ENCODE results near the gene IDS. TPM values are rescaled to one million over a fixed set of nuclear protein-coding genes. Genes with fewer than 3 reads are reported as not detected.
A peak's percentile ranks its signal among the peaks of the same experiment; 100 is the strongest.

The IDS gene
- total and polyA plus RNA-seq, 2 experiments from 2014 or later = 47.7 to 79.5 TPM

- TF ChIP-seq EZH2 (IDR thresholded peaks at IDR 0.05; ENCODE audit: insufficient read depth, poor library complexity, severe bottlenecking) = no peak
- no peak for TF ChIP-seq EZH2phosphoT487 (IDR thresholded peaks at IDR 0.05; ENCODE audit: insufficient read depth, low read depth)
- Histone ChIP-seq H3F3A (ENCODE audit: insufficient read depth) (peaks cover 36% of the 10 kb centered on the region), H3K4me3 (no peak overlapping the region), H3K9ac (no peak overlapping the region), H3K79me2 (ENCODE audit: insufficient read depth) (no peaks in the 10 kb centered on the region), H3K9me2 (ENCODE audit: insufficient read depth) (no peaks in the 10 kb centered on the region), H3K27ac (peak overlapping the region; percentile 66), H3K4me2 (ENCODE audit: unreplicated experiment) (peak overlapping the region; percentile 42), H2AFZ (no peak overlapping the region), H3K27me3 (replicated peaks; ENCODE audit: insufficient read depth) (no peaks in the 10 kb centered on the region), H4K20me1 (ENCODE audit: insufficient read depth) (no peaks in the 10 kb centered on the region), H3K9me3 (ENCODE audit: low read depth) (no peaks in the 10 kb centered on the region), H3K4me1 (ENCODE audit: insufficient read depth) (peaks cover 39% of the 10 kb centered on the region), H3K36me3 (ENCODE audit: low read depth) (peaks cover 10% of the 10 kb centered on the region; the same call in 1 of the 2 replicates)
- 0 to 29% methylated on average over 1 to 3 of the region's 5 CpGs for WGBS, 2 experiments (ENCODE audit: low coverage in 1 of 2, low lambda C conversion rate in 2 of 2, missing lambda C conversion rate in 2 of 2)
- in situ Hi-C loops (cut with MboI) = loop anchor here (25.0 kb wide), 1 partner anchor 633 kb away; no protein-coding TSS in a partner anchor
- peak; percentile 89 for DNase-seq
Observed at GRCh38 chrX:149495573-149496071, 9.5 kb downstream of the IDS start.

GRCh38 chrX:149494844-149495565 is 10.1 kb downstream of the IDS start:
- Histone ChIP-seq H3F3A (ENCODE audit: insufficient read depth) (peaks cover 36% of the 10 kb centered on the region), H3K4me3 (no peak overlapping the region), H3K4me2 (ENCODE audit: unreplicated experiment) (peak overlapping the region; percentile 42), H3K27ac (peak overlapping the region; percentile 66), H3K27me3 (replicated peaks; ENCODE audit: insufficient read depth) (no peaks in the 10 kb centered on the region), H3K4me1 (ENCODE audit: insufficient read depth) (peaks cover 39% of the 10 kb centered on the region), H3K79me2 (ENCODE audit: insufficient read depth) (no peaks in the 10 kb centered on the region), H3K9me2 (ENCODE audit: insufficient read depth) (no peaks in the 10 kb centered on the region), H3K36me3 (ENCODE audit: low read depth) (peaks cover 6% of the 10 kb centered on the region; the same call in 1 of the 2 replicates), H3K9ac (no peak overlapping the region), H2AFZ (no peak overlapping the region), H3K9me3 (ENCODE audit: low read depth) (no peaks in the 10 kb centered on the region), H4K20me1 (ENCODE audit: insufficient read depth) (no peaks in the 10 kb centered on the region)
- TF ChIP-seq EZH2phosphoT487 (IDR thresholded peaks at IDR 0.05; ENCODE audit: insufficient read depth, low read depth) = no peak
- no peak for TF ChIP-seq EZH2 (IDR thresholded peaks at IDR 0.05; ENCODE audit: insufficient read depth, poor library complexity, severe bottlenecking)
- DNase-seq = no peak
- in situ Hi-C loops (cut with MboI) = loop anchor here (25.0 kb wide), 1 partner anchor 633 kb away; no protein-coding TSS in a partner anchor
- WGBS, 2 experiments (ENCODE audit: low coverage in 1 of 2, low lambda C conversion rate in 2 of 2, missing lambda C conversion rate in 2 of 2) = 90 to 96% methylated on average over 4 of the region's 4 CpGs

GRCh38 chrX:149493567-149494562 is 11.2 kb downstream of the IDS start:
- no peak overlapping the region for H3K4me2 ChIP-seq (ENCODE audit: unreplicated experiment)
- no peak overlapping the region for H3K9ac ChIP-seq
- in situ Hi-C loops (cut with MboI) = loop anchor here (25.0 kb wide), 1 partner anchor 632 kb away; no protein-coding TSS in a partner anchor

GRCh38 chrX:149491812-149492211 is 13.3 kb downstream of the IDS start:
- Histone ChIP-seq H2AFZ (no peak overlapping the region), H3K27ac (no peak overlapping the region), H3K9me3 (ENCODE audit: low read depth) (no peaks in the 10 kb centered on the region), H3K36me3 (ENCODE audit: low read depth) (no peaks in the 10 kb centered on the region; the same call in 1 of the 2 replicates), H3K4me3 (no peak overlapping the region), H3K79me2 (ENCODE audit: insufficient read depth) (no peaks in the 10 kb centered on the region), H3F3A (ENCODE audit: insufficient read depth) (peaks cover 16% of the 10 kb centered on the region; the same call in 1 of the 2 replicates), H4K20me1 (ENCODE audit: insufficient read depth) (no peaks in the 10 kb centered on the region), H3K9ac (no peak overlapping the region), H3K4me1 (ENCODE audit: insufficient read depth) (peaks cover 23% of the 10 kb centered on the region), H3K4me2 (ENCODE audit: unreplicated experiment) (no peak overlapping the region), H3K27me3 (replicated peaks; ENCODE audit: insufficient read depth) (no peaks in the 10 kb centered on the region), H3K9me2 (ENCODE audit: insufficient read depth) (no peaks in the 10 kb centered on the region)
- in situ Hi-C loops (cut with MboI) = loop anchor here (25.0 kb wide), 1 partner anchor 630 kb away; no protein-coding TSS in a partner anchor
- no peak for TF ChIP-seq EZH2phosphoT487 (IDR thresholded peaks at IDR 0.05; ENCODE audit: insufficient read depth, low read depth)
- TF ChIP-seq EZH2 (IDR thresholded peaks at IDR 0.05; ENCODE audit: insufficient read depth, poor library complexity, severe bottlenecking) = no peak
- WGBS, 2 experiments (ENCODE audit: low coverage in 1 of 2, low lambda C conversion rate in 2 of 2, missing lambda C conversion rate in 2 of 2) = 92 to 97% methylated on average over 2 of the region's 2 CpGs
- no peak for DNase-seq

More at GRCh38 chrX:149493567-149494562, 11.2 kb downstream of the IDS start:
- Histone ChIP-seq H3K9me3 (ENCODE audit: low read depth) (no peaks in the 10 kb centered on the region), H3K4me3 (no peak overlapping the region), H3K9me2 (ENCODE audit: insufficient read depth) (no peaks in the 10 kb centered on the region), H3K27me3 (replicated peaks; ENCODE audit: insufficient read depth) (no peaks in the 10 kb centered on the region), H3K36me3 (ENCODE audit: low read depth) (peaks cover 6% of the 10 kb centered on the region; the same call in 1 of the 2 replicates), H3K79me2 (ENCODE audit: insufficient read depth) (no peaks in the 10 kb centered on the region), H3K4me1 (ENCODE audit: insufficient read depth) (peaks cover 39% of the 10 kb centered on the region), H4K20me1 (ENCODE audit: insufficient read depth) (no peaks in the 10 kb centered on the region), H3K27ac (no peak overlapping the region), H3F3A (ENCODE audit: insufficient read depth) (peaks cover 35% of the 10 kb centered on the region), H2AFZ (no peak overlapping the region)
- TF ChIP-seq EZH2phosphoT487 (IDR thresholded peaks at IDR 0.05; ENCODE audit: insufficient read depth, low read depth) (no peak), EZH2 (IDR thresholded peaks at IDR 0.05; ENCODE audit: insufficient read depth, poor library complexity, severe bottlenecking) (no peak)
- 83% methylated on average over 12 to 13 of the region's 13 CpGs for WGBS, 2 experiments (ENCODE audit: low coverage in 1 of 2, low lambda C conversion rate in 2 of 2, missing lambda C conversion rate in 2 of 2)
- peak; percentile 26 for DNase-seq
